ENCODE data around the gene ZDHHC20. TPM values are rescaled to one million over a fixed set of nuclear protein-coding genes. Genes with fewer than 3 reads are reported as not detected.
A peak's percentile ranks its signal among the peaks of the same experiment; 100 is the strongest.

ZDHHC20 gene
- total RNA-seq (2014; rRNA removed; shearing (Covaris generic)), result 37.1 and 39.6 TPM in 2 replicates
- 54.4 and 60.1 TPM in 2 replicates for total RNA-seq (2022)
- percentile 86 among the genes with signal in this experiment for Bru-seq, nascent RNA
- BruChase-seq, experiment 1, labeled RNA remaining after a 6-hour chase, result percentile 92 among the genes with signal in this experiment
- percentile 87 among the genes with signal in this experiment for BruChase-seq, experiment 2, labeled RNA remaining after a 2-hour chase
- long read RNA-seq, full-length matches to known transcripts, result 2 of 25 reads
- long read RNA-seq, partial matches to known transcripts, result 1 of 25 reads
- long read RNA-seq, other reads (novel, unspliced or antisense), result 22 of 25 reads

GRCh38 chr13:21458813-21459701 is at the start of gene ZDHHC20:
ZDHHC20 (minus strand) TSS chr13:21459303; CDS start chr13:21459171, 132 bp downstream.
- CTCF ChIA-PET (ENCODE audit: unreplicated experiment), result interaction anchor here (0.8 kb wide), 1 partner anchor 18 kb away, joined by 3 read pairs; no protein-coding TSS in a partner anchor
- Histone ChIP-seq H3K9me2 (ENCODE audit: insufficient read depth, low read length) (no peaks in the 10 kb centered on the region), H3K36me3 (ENCODE audit: insufficient read depth, low read length) (peaks cover 11% of the 10 kb centered on the region), H3K27ac (ENCODE audit: low read depth, low read length, poor library complexity, severe bottlenecking) (peak within 1 kb of the TSS; percentile 77), H3K9me3 (ENCODE audit: low read length) (peaks cover 6% of the 10 kb centered on the region), H3K4me2 (ENCODE audit: low read length) (peak within 1 kb of the TSS; percentile 90), H3K4me3 (ENCODE audit: low read depth, low read length, poor library complexity, severe bottlenecking) (peak within 1 kb of the TSS; percentile 81), H4K20me1 (ENCODE audit: insufficient read depth, low read length) (peaks cover 18% of the 10 kb centered on the region), H3K79me2 (ENCODE audit: insufficient read depth, low read depth, low read length) (peaks cover 45% of the 10 kb centered on the region), H2AFZ (ENCODE audit: low read length) (peak within 1 kb of the TSS; percentile 83), H3K4me1 (ENCODE audit: insufficient read depth, low read length, poor library complexity, severe bottlenecking) (peaks cover 20% of the 10 kb centered on the region)
- intact Hi-C loops (cut with micrococcal nuclease; ENCODE audit: unreplicated experiment), result loop anchor here (2.0 to 5.0 kb wide), 2 partner anchors 160 to 213 kb away; partner anchors contain the start of gene FGF9
- BruUV-seq (replicated peaks), result no TSS peak
- peak; percentile 86 for DNase-seq (ENCODE audit: low spot score)
- POLR2A ChIA-PET, result interaction anchor here (0.6 to 1.7 kb wide), 4 partner anchors 83 to 981 kb away, joined by 3 to 4 read pairs (median 3); no protein-coding TSS in a partner anchor
- no peak for TF ChIP-seq CTCF (conservative IDR thresholded peaks at IDR 0.05; ENCODE audit: low read length)
- TF ChIP-seq EZH2phosphoT487 (IDR thresholded peaks at IDR 0.05; ENCODE audit: borderline replicate concordance, low read depth, low read length), result no peak

DNA sequence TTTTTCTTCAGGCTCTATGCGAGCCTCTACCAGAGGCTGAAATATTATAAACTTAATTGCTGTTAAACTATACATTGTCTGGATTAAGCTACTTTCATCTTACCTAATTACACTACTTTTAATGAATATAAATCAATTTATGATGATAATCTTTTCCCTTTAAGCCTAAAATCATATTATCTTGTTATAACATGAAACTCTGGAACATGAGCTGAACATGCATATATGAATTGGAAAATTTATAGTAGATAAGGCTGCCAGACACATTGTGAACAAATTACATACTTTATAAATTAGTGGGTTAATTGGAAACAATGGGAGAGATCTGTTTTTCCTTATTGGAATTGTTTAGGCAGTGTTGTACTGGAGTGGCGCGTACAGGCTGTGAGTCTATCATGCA is 45.3 kb upstream of the ZDHHC20 start:
- H3K9me3 ChIP-seq (ENCODE audit: low read length), result no peaks in the 10 kb centered on the region
- CTCF ChIA-PET (ENCODE audit: unreplicated experiment), result no interaction called here
- no peak overlapping the region for H3K27ac ChIP-seq (ENCODE audit: low read depth, low read length, poor library complexity, severe bottlenecking)
- H4K20me1 ChIP-seq (ENCODE audit: insufficient read depth, low read length), result no peaks in the 10 kb centered on the region
- H2AFZ ChIP-seq (ENCODE audit: low read length), result no peak overlapping the region
- no peaks in the 10 kb centered on the region for H3K4me1 ChIP-seq (ENCODE audit: insufficient read depth, low read length, poor library complexity, severe bottlenecking)
- intact Hi-C loops (cut with micrococcal nuclease; ENCODE audit: unreplicated experiment), result no loop called here
- DNase-seq (ENCODE audit: low spot score), result no peak
- H3K79me2 ChIP-seq (ENCODE audit: insufficient read depth, low read depth, low read length), result no peaks in the 10 kb centered on the region
- no peak overlapping the region for H3K4me2 ChIP-seq (ENCODE audit: low read length)
- POLR2A ChIA-PET, result no interaction called here
- no peaks in the 10 kb centered on the region for H3K9me2 ChIP-seq (ENCODE audit: insufficient read depth, low read length)
- H3K4me3 ChIP-seq (ENCODE audit: low read depth, low read length, poor library complexity, severe bottlenecking), result no peak overlapping the region
- BruUV-seq (replicated peaks), result no TSS peak
- H3K36me3 ChIP-seq (ENCODE audit: insufficient read depth, low read length), result peaks cover 27% of the 10 kb centered on the region
- TF ChIP-seq EZH2phosphoT487 (IDR thresholded peaks at IDR 0.05; ENCODE audit: borderline replicate concordance, low read depth, low read length), result no peak
- no peak for TF ChIP-seq CTCF (conservative IDR thresholded peaks at IDR 0.05; ENCODE audit: low read length)
